ENCODE data around the gene LRRC23.

DNA sequence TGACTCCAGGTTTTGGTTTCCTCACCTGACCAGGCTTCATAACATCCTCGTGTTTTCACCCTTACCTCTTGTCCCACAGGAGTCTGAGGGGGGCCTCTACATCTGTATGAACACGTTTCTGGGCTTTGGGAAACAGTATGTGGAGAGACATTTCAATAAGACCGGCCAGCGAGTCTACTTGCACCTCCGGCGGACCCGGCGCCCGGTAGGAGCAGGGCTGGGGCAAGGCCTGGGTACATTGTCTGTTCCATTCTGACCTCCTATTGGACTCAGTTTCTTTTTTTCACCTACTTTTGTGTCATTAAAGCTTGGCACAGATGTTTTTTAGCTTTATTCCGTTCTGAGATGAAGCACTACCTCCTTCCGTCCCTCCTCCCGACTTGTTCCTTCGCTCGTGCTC is 49.3 kb upstream of the LRRC23 start:
- TF ChIP-seq MAX (IDR thresholded peaks at IDR 0.05; ENCODE audit: low read depth) = no peak
- TF ChIP-seq RCOR1 (IDR thresholded peaks at IDR 0.05; ENCODE audit: low read length) = no peak
- TF ChIP-seq FOSL2 (IDR thresholded peaks at IDR 0.05; ENCODE audit: borderline replicate concordance, low read depth) = no peak
- TF ChIP-seq TAF1 (IDR thresholded peaks at IDR 0.05; ENCODE audit: borderline replicate concordance, low read depth, low read length) = no peak
- TF ChIP-seq, protein P1, sequence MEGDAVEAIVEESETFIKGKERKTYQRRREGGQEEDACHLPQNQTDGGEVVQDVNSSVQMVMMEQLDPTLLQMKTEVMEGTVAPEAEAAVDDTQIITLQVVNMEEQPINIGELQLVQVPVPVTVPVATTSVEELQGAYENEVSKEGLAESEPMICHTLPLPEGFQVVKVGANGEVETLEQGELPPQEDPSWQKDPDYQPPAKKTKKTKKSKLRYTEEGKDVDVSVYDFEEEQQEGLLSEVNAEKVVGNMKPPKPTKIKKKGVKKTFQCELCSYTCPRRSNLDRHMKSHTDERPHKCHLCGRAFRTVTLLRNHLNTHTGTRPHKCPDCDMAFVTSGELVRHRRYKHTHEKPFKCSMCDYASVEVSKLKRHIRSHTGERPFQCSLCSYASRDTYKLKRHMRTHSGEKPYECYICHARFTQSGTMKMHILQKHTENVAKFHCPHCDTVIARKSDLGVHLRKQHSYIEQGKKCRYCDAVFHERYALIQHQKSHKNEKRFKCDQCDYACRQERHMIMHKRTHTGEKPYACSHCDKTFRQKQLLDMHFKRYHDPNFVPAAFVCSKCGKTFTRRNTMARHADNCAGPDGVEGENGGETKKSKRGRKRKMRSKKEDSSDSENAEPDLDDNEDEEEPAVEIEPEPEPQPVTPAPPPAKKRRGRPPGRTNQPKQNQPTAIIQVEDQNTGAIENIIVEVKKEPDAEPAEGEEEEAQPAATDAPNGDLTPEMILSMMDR (IDR thresholded peaks at IDR 0.05) = no peak
